HEK293 (cell line): ENCODE data around the gene TCEA2.

Source experiments
- CTCF ChIP-seq: fragments of 450-650 bp; formaldehyde crosslinking; IDR thresholded peaks from 2 replicates; pipeline ENCODE4 v1.5.1; 2016; ENCODE audit warnings: missing biosample characterization, missing genetic modification characterization
- OSR2 ChIP-seq: fragments of 450-650 bp; formaldehyde crosslinking; IDR thresholded peaks from 2 replicates; pipeline ENCODE4 v1.5.1; 2016; ENCODE audit warnings: missing biosample characterization, missing genetic modification characterization
- ZBTB8A ChIP-seq: fragments of 450-650 bp; formaldehyde crosslinking; IDR thresholded peaks from 2 replicates; pipeline ENCODE4 v1.5.1; 2016; ENCODE audit warnings: missing biosample characterization, missing genetic modification characterization
- ZNF677 ChIP-seq: fragments of 450-650 bp; IDR thresholded peaks from 2 replicates; pipeline ENCODE4 v1.5.0; 2018; ENCODE audit warnings: missing biosample characterization, mild to moderate bottlenecking, missing genetic modification characterization, moderate library complexity
- ZNF701 ChIP-seq: fragments of 450-650 bp; formaldehyde crosslinking; IDR thresholded peaks from 2 replicates; pipeline ENCODE4 v1.5.1; 2016; ENCODE audit warnings: missing biosample characterization, missing genetic modification characterization
- TF ChIP-seq, protein P1 (sequence below): fragments of 450-650 bp; formaldehyde crosslinking; IDR thresholded peaks from 2 replicates; pipeline ENCODE4 v1.5.1; 2017; ENCODE audit warnings: missing biosample characterization, mild to moderate bottlenecking, missing genetic modification characterization, moderate library complexity

DNA sequence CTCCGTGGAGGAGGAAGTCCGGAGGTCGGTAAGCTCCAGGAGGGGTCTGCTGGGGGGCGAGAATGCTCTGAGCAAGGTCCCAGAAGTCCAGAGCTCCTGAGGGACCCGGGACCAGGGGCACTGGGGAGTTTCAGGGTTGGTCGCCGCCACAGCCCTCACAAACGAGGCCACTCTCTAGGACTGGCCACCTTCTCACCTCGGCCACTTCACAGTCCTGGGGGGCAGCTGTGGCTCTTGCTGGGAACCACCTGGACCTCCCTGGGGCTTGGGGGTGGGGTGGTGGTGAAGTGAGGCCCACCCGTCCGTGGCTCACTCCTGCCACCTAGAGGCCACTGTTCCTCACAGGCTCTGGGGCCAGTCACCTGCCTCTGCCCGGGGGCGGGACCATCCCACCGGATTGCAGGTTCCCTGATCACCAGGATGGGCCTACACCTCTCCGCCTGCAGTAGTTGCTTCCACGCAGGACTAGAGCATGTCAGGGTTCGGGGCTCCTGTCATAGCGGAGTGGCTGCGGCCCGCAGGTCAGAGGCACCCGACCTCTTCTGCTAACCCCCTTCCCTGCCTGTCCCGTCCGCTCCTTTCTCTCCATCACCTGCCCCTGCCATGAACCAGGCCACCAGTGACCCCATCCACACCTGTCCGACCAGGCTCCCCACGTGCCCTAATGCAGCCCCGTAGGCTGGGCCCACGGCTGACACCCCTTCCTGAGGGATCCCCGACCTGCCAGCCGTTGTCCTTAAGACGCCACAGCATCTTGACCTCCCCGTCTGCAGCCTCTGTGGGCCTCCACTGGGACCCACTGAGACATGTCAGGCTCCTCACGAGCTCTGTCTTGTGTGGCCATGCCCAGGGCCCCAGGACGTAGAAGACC is 5.1 kb upstream of the TCEA2 start:
- no peak for TF ChIP-seq ZNF701 (tag by site-specific recombination)
- TF ChIP-seq, protein P1, sequence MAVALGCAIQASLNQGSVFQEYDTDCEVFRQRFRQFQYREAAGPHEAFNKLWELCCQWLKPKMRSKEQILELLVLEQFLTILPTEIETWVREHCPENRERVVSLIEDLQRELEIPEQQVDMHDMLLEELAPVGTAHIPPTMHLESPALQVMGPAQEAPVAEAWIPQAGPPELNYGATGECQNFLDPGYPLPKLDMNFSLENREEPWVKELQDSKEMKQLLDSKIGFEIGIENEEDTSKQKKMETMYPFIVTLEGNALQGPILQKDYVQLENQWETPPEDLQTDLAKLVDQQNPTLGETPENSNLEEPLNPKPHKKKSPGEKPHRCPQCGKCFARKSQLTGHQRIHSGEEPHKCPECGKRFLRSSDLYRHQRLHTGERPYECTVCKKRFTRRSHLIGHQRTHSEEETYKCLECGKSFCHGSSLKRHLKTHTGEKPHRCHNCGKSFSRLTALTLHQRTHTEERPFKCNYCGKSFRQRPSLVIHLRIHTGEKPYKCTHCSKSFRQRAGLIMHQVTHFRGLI, result no peak
- TF ChIP-seq ZBTB8A (tag by site-specific recombination), result peak; percentile 43; the same call in 1 of the 2 replicates
- TF ChIP-seq CTCF (tag by site-specific recombination), result peak; percentile 93
- TF ChIP-seq OSR2 (tag by site-specific recombination), result no peak; the same call in 1 of the 2 replicates
- no peak for TF ChIP-seq ZNF677 (tag by site-specific recombination)
